K562 (cell line): Measurements from ENCODE around the gene GHR. TPM values are rescaled to one million over a fixed set of nuclear protein-coding genes. Genes with fewer than 3 reads are reported as not detected.
A peak's percentile ranks its signal among the peaks of the same experiment; 100 is the strongest.

Experiments used
- ATAC-seq: fragments of 200-7000 bp; cut with Tn5 transposase; 3 replicates; pipeline ENCODE4 v1.9.1; 2020; ENCODE audit warnings: moderate library complexity
- BruUV-seq: library from RNA; stranded (reverse); fragments of 400-500 nt; replicated peaks from 2 replicates; lab custom pipeline; 2021; lab: Mats Ljungman, UMichigan
- CTCF ChIA-PET: fragments of 300-600 bp; formaldehyde crosslinking; extraction: SDS; loops from one replicate; lab custom pipeline; 2021; ENCODE audit warnings: low intra/inter-chr PET ratio; lab: Yijun Ruan, JAX
- POLR2A ChIA-PET: fragments of 300-600, 350-650 bp; sonication (Branson Sonifier 250); formaldehyde crosslinking; extraction: SDS; loops from one replicate; lab custom pipeline; 2021; ENCODE audit warnings: antibody characterized with exemption, inconsistent platforms; lab: Yijun Ruan, JAX
- DNase-seq, 4 experiments: peaks; one replicate each; pipeline versions ENCODE4 v3.0.0 to v3.0.0-alpha.2; 2011 to 2018; ENCODE audit warnings: low spot score in 3 of 4, mixed read lengths in 3 of 4; ENCODE audit errors: extremely low read depth in 1 of 4
- FAIRE-seq: peaks from 2 replicates; lab custom pipeline; 2011; peaks lifted over from hg19 to GRCh38; lab: Jason Lieb, UNC
- H2AFZ ChIP-seq: 2 replicates; pipeline ENCODE4 v1.6.0; 2011; ENCODE audit warnings: low read depth, low read length, control low read depth, inconsistent platforms
- H3K27ac ChIP-seq: fragments of 200-600 bp; 3 replicates; pipeline ENCODE4 v1.8.0; 2011; ENCODE audit warnings: low read depth, mild to moderate bottlenecking, control low read depth, inconsistent platforms, low read length, moderate library complexity, mixed read lengths; ENCODE audit errors: extremely low read depth
- H3K27me3 ChIP-seq, 2 experiments: fragments of 300-600 bp in 1 of 2; 2 replicates in 1 of 2; 3 replicates in 1 of 2; pipeline versions ENCODE4 v1.6.0 to v1.8.0; 2011; ENCODE audit warnings: inconsistent platforms in 2 of 2, low read length in 2 of 2, mild to moderate bottlenecking in 1 of 2, mixed read lengths in 1 of 2, moderate library complexity in 1 of 2; ENCODE audit not compliant: control insufficient read depth in 2 of 2, insufficient read depth in 2 of 2
- H3K36me3 ChIP-seq: fragments of 300-600 bp; 3 replicates; pipeline ENCODE4 v1.8.0; 2011; ENCODE audit warnings: mild to moderate bottlenecking, low read length, inconsistent platforms; ENCODE audit not compliant: control insufficient read depth, insufficient read depth
- H3K4me1 ChIP-seq, 2 experiments: fragments of 200-600 bp in 1 of 2; replicated peaks in 1 of 2; 2 replicates in 1 of 2; 3 replicates in 1 of 2; pipeline versions ENCODE4 v1.5.1 to v1.8.0; 2011; ENCODE audit warnings: inconsistent platforms in 2 of 2, low read length in 2 of 2, mild to moderate bottlenecking in 1 of 2, mixed read lengths in 1 of 2, moderate library complexity in 1 of 2; ENCODE audit not compliant: control insufficient read depth in 2 of 2, insufficient read depth in 2 of 2
- H3K4me2 ChIP-seq: 2 replicates; pipeline ENCODE4 v1.6.1; 2011; ENCODE audit warnings: low read length, control low read depth, inconsistent platforms, mixed read lengths; ENCODE audit not compliant: insufficient read depth
- H3K4me3 ChIP-seq: fragments of 200-600 bp; sonication (generic), shearing (Covaris generic); 2 replicates; pipeline ENCODE4 v1.5.1; 2016; ENCODE audit warnings: control low read depth, inconsistent platforms
- H3K79me2 ChIP-seq: fragments of 200-600 bp; 3 replicates; pipeline ENCODE4 v1.8.0; 2011; ENCODE audit warnings: low read length, inconsistent platforms; ENCODE audit not compliant: control insufficient read depth, insufficient read depth
- H3K9ac ChIP-seq, 2 experiments: 2 replicates each; pipeline versions ENCODE4 v1.6.0 to v1.6.1; 2011; ENCODE audit warnings: low read depth in 2 of 2, low read length in 2 of 2, control low read depth in 1 of 2, inconsistent platforms in 1 of 2, mild to moderate bottlenecking in 1 of 2, mixed read lengths in 1 of 2; ENCODE audit not compliant: insufficient read depth in 1 of 2
- H3K9me1 ChIP-seq: one replicate; pipeline ENCODE4 v1.6.0; 2011; ENCODE audit warnings: inconsistent platforms, mild to moderate bottlenecking, low read length, moderate library complexity; ENCODE audit not compliant: control insufficient read depth, insufficient read depth
- H3K9me3 ChIP-seq: replicated peaks from 2 replicates; pipeline ENCODE4 v1.5.1; 2011; ENCODE audit warnings: low read depth, low read length, inconsistent platforms; ENCODE audit not compliant: control insufficient read depth, insufficient read depth
- H4K20me1 ChIP-seq: replicated peaks from 2 replicates; pipeline ENCODE4 v1.6.1; 2011; ENCODE audit warnings: low read length, inconsistent platforms, mixed read lengths; ENCODE audit not compliant: control insufficient read depth, insufficient read depth
- ARHGAP35 ChIP-seq: fragments of 450-650 bp; IDR thresholded peaks from 2 replicates; pipeline ENCODE4 v1.6.1; 2018; ENCODE audit not compliant: partially characterized antibody
- BHLHE40 ChIP-seq: IDR thresholded peaks from 2 replicates; pipeline ENCODE4 v1.6.1; 2011; ENCODE audit warnings: low read length, improper control_type of control experiment
- CEBPB ChIP-seq: fragments of 450-650 bp; IDR thresholded peaks from 2 replicates; pipeline ENCODE4 v1.6.1; 2016; ENCODE audit warnings: missing genetic modification characterization, missing compliant biosample characterization
- JUND ChIP-seq, 2 experiments: IDR thresholded peaks; 2 replicates in 1 of 2; 3 replicates in 1 of 2; pipeline ENCODE4 v1.6.1; 2011; ENCODE audit warnings: borderline replicate concordance in 2 of 2, low read depth in 2 of 2, low read length in 2 of 2, improper control_type of control experiment in 1 of 2, missing biosample characterization in 1 of 2, missing genetic modification characterization in 1 of 2, missing genetic modification reagents in 1 of 2
- RBM39 ChIP-seq: fragments of 200-400 bp; formaldehyde crosslinking; optimal IDR thresholded peaks from 2 replicates; pipeline ENCODE3; 2018; ENCODE audit warnings: low read depth, low read length
- SETDB1 ChIP-seq: IDR thresholded peaks from one replicate; pipeline ENCODE4 v1.6.1; 2012; ENCODE audit warnings: low read length, control low read depth, inconsistent platforms
- SRSF1 ChIP-seq: fragments of 200-400 bp; formaldehyde crosslinking; IDR thresholded peaks from 2 replicates; pipeline ENCODE4 v1.6.1; 2017; ENCODE audit warnings: mild to moderate bottlenecking, low read depth, low read length, moderate library complexity
- in situ Hi-C: fragments of 300-500 bp; cut with MboI; formaldehyde crosslinking; loops from 4 replicates; pipeline ENCODE4 v1.15.0; 2018; ENCODE audit warnings: inconsistent platforms, mixed read lengths
- intact Hi-C: fragments of 100-400 bp; cut with micrococcal nuclease; formaldehyde crosslinking; loops from 2 replicates; pipeline ENCODE4 v1.14.2; 2022
- polyA plus RNA-seq, 8 experiments: library from polyadenylated mRNA; depleted of rRNA in 4 of 8; stranded (reverse) in 5 of 8; unstranded in 3 of 8; fragments of >200 nt; fragmentation: Nextera tagmentation in 2 of 8; fragmentation: Illumina TruSeq in 1 of 8; extraction: Ambion mirVana in 2 of 8; extraction: Trizol in 1 of 8; gene quantifications; 2 replicates each; pipeline versions ENCODE4 v1.2.1 to v1.2.3, GENCODE V29; 2011 to 2014; ENCODE audit warnings: inconsistent platforms in 1 of 8, missing spikeins in 1 of 8
- total RNA-seq, 7 experiments: library from RNA; depleted of rRNA in 6 of 7; stranded (reverse); fragments of >200 nt in 6 of 7; fragmentation: Illumina TruSeq in 2 of 7; extraction: Trizol in 2 of 7; gene quantifications; 2 replicates each; pipeline versions ENCODE4 v1.2.1 to v1.2.3, GENCODE V29; 2011 to 2021; ENCODE audit warnings: low replicate concordance in 1 of 7

GHR gene
- total and polyA plus RNA-seq, 9 of the 15 experiments (the other 6 are each of a cell fraction or from before 2014, with no cell fraction given), result 0.01 to 0.13 (median 0.07) TPM; not detected in 5

- TF ChIP-seq JUND (IDR thresholded peaks at IDR 0.05; ENCODE audit: borderline replicate concordance, low read depth, low read length) (no peak), JUND (tag; IDR thresholded peaks at IDR 0.05; ENCODE audit: borderline replicate concordance, low read depth, low read length) (no peak), SETDB1 (no peak), RBM39 (no peak), ARHGAP35 (no peak), SRSF1 (no peak)
Observed at GRCh38 chr5:42720251-42720650, 297.0 kb downstream of the GHR start (continued).

- Histone ChIP-seq H3K27me3 (peaks cover 0 to 7% of the 10 kb centered on the region in 2 experiments; a peak in 2 of 5 replicates), H3K4me1 (no peaks in the 10 kb centered on the region), H3K9ac (no peak overlapping the region), H4K20me1 (no peaks in the 10 kb centered on the region), H3K79me2 (no peaks in the 10 kb centered on the region), H3K27ac (no peak overlapping the region), H3K9me1 (no peaks in the 10 kb centered on the region), H2AFZ (no peak overlapping the region), H3K36me3 (no peaks in the 10 kb centered on the region), H3K9me3 (no peaks in the 10 kb centered on the region), H3K4me2 (no peak overlapping the region), H3K4me3 (no peak overlapping the region)
- CTCF ChIA-PET, result no interaction called here
- in situ Hi-C loops, result no loop called here
- ATAC-seq (no peak), DNase-seq (no peak), FAIRE-seq (no peak)
- intact Hi-C loops, result no loop called here
- BruUV-seq, result no TSS peak
- TF ChIP-seq CEBPB (tag) (peak; percentile 11; the same call in 1 of the 2 replicates), BHLHE40 (no peak)
- POLR2A ChIA-PET, result interaction anchor here (1.0 to 1.1 kb wide), 2 partner anchors 10 to 13 kb away, joined by 3 to 5 read pairs; no protein-coding TSS in a partner anchor
Observed at GRCh38 chr5:42721484-42721883, 298.2 kb downstream of the GHR start.
